ENCODE data around the gene RABL6.

DNA sequence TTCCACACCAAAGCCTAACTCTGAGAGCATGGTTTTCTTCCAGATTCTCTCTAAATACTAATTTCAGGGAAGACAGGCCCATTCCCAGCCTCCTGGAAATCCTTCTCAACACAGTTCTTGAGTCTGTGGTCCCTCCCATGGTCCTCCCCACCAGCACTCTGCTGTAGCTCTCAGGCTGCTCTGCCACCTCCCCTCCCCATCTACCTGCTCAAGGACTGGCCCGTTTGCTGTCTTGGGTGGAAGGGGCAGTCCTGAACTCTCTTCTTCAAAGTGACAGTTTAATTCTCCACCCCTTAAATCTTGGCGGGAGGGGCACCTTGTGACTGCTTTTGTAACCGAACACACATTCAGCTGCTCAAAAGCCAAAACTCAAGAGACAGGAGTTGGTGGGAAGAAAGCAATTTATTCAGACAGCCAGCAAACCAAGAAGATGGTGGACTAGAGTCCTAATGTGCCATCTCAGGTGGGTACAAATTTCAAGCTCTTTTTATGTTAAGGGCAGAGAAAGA lies 35.8 kb upstream of the RABL6 start:
- TF ChIP-seq, protein P1, sequence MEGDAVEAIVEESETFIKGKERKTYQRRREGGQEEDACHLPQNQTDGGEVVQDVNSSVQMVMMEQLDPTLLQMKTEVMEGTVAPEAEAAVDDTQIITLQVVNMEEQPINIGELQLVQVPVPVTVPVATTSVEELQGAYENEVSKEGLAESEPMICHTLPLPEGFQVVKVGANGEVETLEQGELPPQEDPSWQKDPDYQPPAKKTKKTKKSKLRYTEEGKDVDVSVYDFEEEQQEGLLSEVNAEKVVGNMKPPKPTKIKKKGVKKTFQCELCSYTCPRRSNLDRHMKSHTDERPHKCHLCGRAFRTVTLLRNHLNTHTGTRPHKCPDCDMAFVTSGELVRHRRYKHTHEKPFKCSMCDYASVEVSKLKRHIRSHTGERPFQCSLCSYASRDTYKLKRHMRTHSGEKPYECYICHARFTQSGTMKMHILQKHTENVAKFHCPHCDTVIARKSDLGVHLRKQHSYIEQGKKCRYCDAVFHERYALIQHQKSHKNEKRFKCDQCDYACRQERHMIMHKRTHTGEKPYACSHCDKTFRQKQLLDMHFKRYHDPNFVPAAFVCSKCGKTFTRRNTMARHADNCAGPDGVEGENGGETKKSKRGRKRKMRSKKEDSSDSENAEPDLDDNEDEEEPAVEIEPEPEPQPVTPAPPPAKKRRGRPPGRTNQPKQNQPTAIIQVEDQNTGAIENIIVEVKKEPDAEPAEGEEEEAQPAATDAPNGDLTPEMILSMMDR (IDR thresholded peaks at IDR 0.05): no peak
- no peak for TF ChIP-seq EZH2 (IDR thresholded peaks at IDR 0.05)
- no peak for TF ChIP-seq EZH2phosphoT487 (IDR thresholded peaks at IDR 0.05)

Data from neural progenitor cell (in vitro differentiated cells).